ENCODE data around the gene SFMBT2.

SFMBT2 gene

DNA sequence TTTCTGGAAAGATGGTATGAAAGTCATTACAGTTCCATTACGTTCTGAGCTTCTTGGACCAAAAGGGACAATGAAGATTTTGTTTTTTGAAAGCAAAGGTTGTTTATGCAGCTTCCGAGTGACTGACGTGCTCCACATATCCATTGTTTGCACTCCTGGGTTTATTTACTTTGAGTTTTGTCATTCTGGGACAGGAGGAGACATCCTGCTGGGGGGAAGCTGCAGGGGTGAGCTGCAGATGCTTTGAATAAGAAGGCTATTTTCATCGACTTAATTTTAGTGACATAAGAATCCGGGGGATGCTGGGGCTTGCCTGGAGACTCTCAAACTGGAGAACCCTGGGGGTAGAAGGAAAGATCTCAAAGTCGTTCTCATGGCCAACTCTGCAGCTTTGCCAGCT lies 12.7 kb upstream of the SFMBT2 start:
- TF ChIP-seq FOXM1 (IDR thresholded peaks at IDR 0.05; ENCODE audit: borderline replicate concordance, low read depth) (no peak), TCF12 (IDR thresholded peaks at IDR 0.05; ENCODE audit: low read depth) (no peak), RAD21 (IDR thresholded peaks at IDR 0.05; ENCODE audit: low read depth) (no peak), TAF1 (IDR thresholded peaks at IDR 0.05; ENCODE audit: low read depth) (no peak), YY1 (IDR thresholded peaks at IDR 0.05; ENCODE audit: low read depth) (no peak), EP300 (IDR thresholded peaks at IDR 0.05; ENCODE audit: borderline replicate concordance) (no peak), ZBTB7A (IDR thresholded peaks at IDR 0.05; ENCODE audit: low read depth) (no peak), NFIC (IDR thresholded peaks at IDR 0.05) (no peak), TEAD4 (IDR thresholded peaks at IDR 0.05) (no peak), EGR1 (IDR thresholded peaks at IDR 0.05) (no peak), CEBPB (IDR thresholded peaks at IDR 0.05) (no peak), CREB1 (IDR thresholded peaks at IDR 0.05; ENCODE audit: low read depth) (no peak), REST (IDR thresholded peaks at IDR 0.05; ENCODE audit: low read depth) (no peak)
- TF ChIP-seq, protein P1, sequence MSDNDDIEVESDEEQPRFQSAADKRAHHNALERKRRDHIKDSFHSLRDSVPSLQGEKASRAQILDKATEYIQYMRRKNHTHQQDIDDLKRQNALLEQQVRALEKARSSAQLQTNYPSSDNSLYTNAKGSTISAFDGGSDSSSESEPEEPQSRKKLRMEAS (IDR thresholded peaks at IDR 0.05), result no peak
- TF ChIP-seq, protein P2, sequence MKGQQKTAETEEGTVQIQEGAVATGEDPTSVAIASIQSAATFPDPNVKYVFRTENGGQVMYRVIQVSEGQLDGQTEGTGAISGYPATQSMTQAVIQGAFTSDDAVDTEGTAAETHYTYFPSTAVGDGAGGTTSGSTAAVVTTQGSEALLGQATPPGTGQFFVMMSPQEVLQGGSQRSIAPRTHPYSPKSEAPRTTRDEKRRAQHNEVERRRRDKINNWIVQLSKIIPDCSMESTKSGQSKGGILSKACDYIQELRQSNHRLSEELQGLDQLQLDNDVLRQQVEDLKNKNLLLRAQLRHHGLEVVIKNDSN (IDR thresholded peaks at IDR 0.05), result no peak

DNA sequence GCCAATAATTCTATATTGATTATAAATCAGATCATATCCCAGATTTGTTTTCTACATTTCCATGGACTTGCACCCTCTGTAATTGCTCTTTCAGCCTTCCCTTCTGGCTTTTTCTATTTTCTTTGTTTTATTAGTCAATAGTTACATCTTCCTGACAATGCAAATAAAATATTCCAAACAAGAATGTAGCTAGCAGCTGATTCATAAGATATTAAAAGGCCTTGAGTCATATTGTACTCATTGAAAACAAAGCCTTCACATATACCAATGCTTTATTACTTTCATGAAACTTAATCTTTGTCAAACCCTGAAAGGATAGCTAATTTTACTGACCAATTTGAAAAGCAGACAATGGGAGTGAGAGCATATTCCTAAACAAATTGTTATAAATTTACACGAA lies 10.7 kb upstream of the SFMBT2 start:
- no peak for TF ChIP-seq ZBTB7A (IDR thresholded peaks at IDR 0.05; ENCODE audit: low read depth)
- TF ChIP-seq CEBPB (IDR thresholded peaks at IDR 0.05), result no peak
- TF ChIP-seq, protein P2 (IDR thresholded peaks at IDR 0.05), result no peak
- no peak for TF ChIP-seq FOXM1 (IDR thresholded peaks at IDR 0.05; ENCODE audit: borderline replicate concordance, low read depth)
- TF ChIP-seq NFIC (IDR thresholded peaks at IDR 0.05), result no peak
- TF ChIP-seq RAD21 (IDR thresholded peaks at IDR 0.05; ENCODE audit: low read depth), result no peak
- TF ChIP-seq, protein P1 (IDR thresholded peaks at IDR 0.05), result no peak
- no peak for TF ChIP-seq EP300 (IDR thresholded peaks at IDR 0.05; ENCODE audit: borderline replicate concordance)
- no peak for TF ChIP-seq EGR1 (IDR thresholded peaks at IDR 0.05)

DNA sequence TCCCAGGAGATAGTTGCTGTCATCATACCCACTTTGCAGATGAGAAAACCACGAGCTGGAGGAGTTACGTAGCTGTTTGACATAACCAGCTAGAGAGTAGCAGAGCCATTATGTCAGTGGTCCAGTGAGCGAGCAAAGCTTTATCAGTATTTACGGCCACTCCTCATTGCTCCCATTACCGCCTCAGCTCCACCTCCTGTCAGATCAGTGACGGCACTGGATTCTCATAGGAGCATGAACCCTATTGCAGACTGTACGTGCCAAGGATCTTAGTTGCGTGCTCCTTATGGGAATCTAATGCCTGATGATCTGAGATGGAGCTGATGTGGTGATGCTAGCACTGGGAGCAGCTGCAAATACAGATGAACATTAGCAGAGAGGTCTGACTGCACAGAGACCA lies 9.2 kb upstream of the SFMBT2 start:
- TF ChIP-seq, protein P1 (IDR thresholded peaks at IDR 0.05), result no peak
- TF ChIP-seq EP300 (IDR thresholded peaks at IDR 0.05; ENCODE audit: borderline replicate concordance) (no peak), TCF12 (IDR thresholded peaks at IDR 0.05; ENCODE audit: low read depth) (no peak), NFIC (IDR thresholded peaks at IDR 0.05) (no peak), REST (IDR thresholded peaks at IDR 0.05; ENCODE audit: low read depth) (no peak), CREB1 (IDR thresholded peaks at IDR 0.05; ENCODE audit: low read depth) (no peak), YY1 (IDR thresholded peaks at IDR 0.05; ENCODE audit: low read depth) (no peak), RAD21 (IDR thresholded peaks at IDR 0.05; ENCODE audit: low read depth) (no peak), TEAD4 (IDR thresholded peaks at IDR 0.05) (no peak), ZBTB7A (IDR thresholded peaks at IDR 0.05; ENCODE audit: low read depth) (no peak), CEBPB (IDR thresholded peaks at IDR 0.05) (no peak), EGR1 (IDR thresholded peaks at IDR 0.05) (no peak)
- TF ChIP-seq, protein P2 (IDR thresholded peaks at IDR 0.05), result no peak

DNA sequence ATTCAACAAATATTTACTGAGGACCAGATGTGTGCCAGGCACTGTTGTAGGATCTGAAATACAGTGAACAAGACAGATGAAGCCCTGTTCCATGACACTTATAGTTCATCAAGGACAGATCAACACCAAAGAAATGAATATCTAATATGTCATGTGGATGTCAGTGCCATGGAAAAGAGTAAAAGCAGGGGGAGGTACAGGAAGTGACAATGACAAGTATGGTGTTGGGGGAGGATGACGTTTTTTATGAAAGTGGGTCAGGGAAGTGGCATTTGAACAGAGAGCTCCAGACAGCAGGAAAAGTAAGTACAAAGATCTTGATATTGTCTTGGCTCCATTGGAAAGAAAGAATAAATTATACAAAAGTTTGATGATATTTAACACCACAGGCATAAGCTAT lies 7.0 kb upstream of the SFMBT2 start:
- TF ChIP-seq TEAD4 (IDR thresholded peaks at IDR 0.05), result no peak
- TF ChIP-seq YY1 (IDR thresholded peaks at IDR 0.05; ENCODE audit: low read depth), result no peak
- TF ChIP-seq NFIC (IDR thresholded peaks at IDR 0.05), result no peak
- no peak for TF ChIP-seq ZBTB7A (IDR thresholded peaks at IDR 0.05; ENCODE audit: low read depth)
- TF ChIP-seq FOXM1 (IDR thresholded peaks at IDR 0.05; ENCODE audit: borderline replicate concordance, low read depth), result no peak
- TF ChIP-seq REST (IDR thresholded peaks at IDR 0.05; ENCODE audit: low read depth), result no peak
- no peak for TF ChIP-seq CEBPB (IDR thresholded peaks at IDR 0.05)
- TF ChIP-seq, protein P2 (IDR thresholded peaks at IDR 0.05), result no peak
- TF ChIP-seq TAF1 (IDR thresholded peaks at IDR 0.05; ENCODE audit: low read depth), result no peak
- no peak for TF ChIP-seq EGR1 (IDR thresholded peaks at IDR 0.05)
- no peak for TF ChIP-seq CREB1 (IDR thresholded peaks at IDR 0.05; ENCODE audit: low read depth)
- TF ChIP-seq, protein P1 (IDR thresholded peaks at IDR 0.05), result no peak
- no peak for TF ChIP-seq RAD21 (IDR thresholded peaks at IDR 0.05; ENCODE audit: low read depth)
- TF ChIP-seq EP300 (IDR thresholded peaks at IDR 0.05; ENCODE audit: borderline replicate concordance), result no peak
- TF ChIP-seq TCF12 (IDR thresholded peaks at IDR 0.05; ENCODE audit: low read depth), result no peak

Measured in Ishikawa (cell line).